GM12865 (cell line): Measurements from ENCODE around the gene MSX2.

Source experiments
- DNase-seq: peaks from one replicate; pipeline ENCODE4 v3.0.0; 2010; ENCODE audit warnings: low read depth
- H3K4me3 ChIP-seq: 2 replicates; pipeline ENCODE4 v1.5.1; 2011; ENCODE audit warnings: mild to moderate bottlenecking, low read depth, low read length, control low read depth
- CTCF ChIP-seq: IDR thresholded peaks from 2 replicates; pipeline ENCODE4 v1.5.1; 2011; ENCODE audit warnings: low read length, control low read depth, low read depth, inconsistent platforms; ENCODE audit not compliant: insufficient read depth; ENCODE audit errors: missing control alignments

The MSX2 gene

GRCh38 chr5:174775081-174775480, 50.7 kb downstream of the MSX2 start:
- no peak overlapping the region for H3K4me3 ChIP-seq
- TF ChIP-seq CTCF, result no peak
- DNase-seq, result no peak

- no peak overlapping the region for H3K4me3 ChIP-seq
- TF ChIP-seq CTCF, result no peak
- no peak for DNase-seq
These were observed 52.7 kb downstream of the MSX2 start for GRCh38 chr5:174777111-174777510.

- TF ChIP-seq CTCF, result no peak
- no peak overlapping the region for H3K4me3 ChIP-seq
- DNase-seq, result no peak
These were observed 53.2 kb downstream of the MSX2 start for GRCh38 chr5:174777583-174777982.
